Breast epithelium (tissue), 3 donors: ENCODE measurements around the gene CTR9.

Experiments
- POLR2AphosphoS5 ChIP-seq, 3 donors: sonication (generic); formaldehyde crosslinking; IDR thresholded peaks; one replicate each; pipeline ENCODE4 v1.6.1; 2017; ENCODE audit warnings: antibody characterized with exemption in 3 of 3
- TF ChIP-seq, protein P1 (sequence below), 3 donors: fragments of 450-650 bp; IDR thresholded peaks; one replicate each; pipeline ENCODE4 v1.5.1; 2016 to 2017; ENCODE audit warnings: antibody characterized with exemption in 3 of 3, mild to moderate bottlenecking in 3 of 3, moderate library complexity in 3 of 3

- TF ChIP-seq POLR2AphosphoS5 (IDR thresholded peaks at IDR 0.05), result no peak
- TF ChIP-seq, protein P1, sequence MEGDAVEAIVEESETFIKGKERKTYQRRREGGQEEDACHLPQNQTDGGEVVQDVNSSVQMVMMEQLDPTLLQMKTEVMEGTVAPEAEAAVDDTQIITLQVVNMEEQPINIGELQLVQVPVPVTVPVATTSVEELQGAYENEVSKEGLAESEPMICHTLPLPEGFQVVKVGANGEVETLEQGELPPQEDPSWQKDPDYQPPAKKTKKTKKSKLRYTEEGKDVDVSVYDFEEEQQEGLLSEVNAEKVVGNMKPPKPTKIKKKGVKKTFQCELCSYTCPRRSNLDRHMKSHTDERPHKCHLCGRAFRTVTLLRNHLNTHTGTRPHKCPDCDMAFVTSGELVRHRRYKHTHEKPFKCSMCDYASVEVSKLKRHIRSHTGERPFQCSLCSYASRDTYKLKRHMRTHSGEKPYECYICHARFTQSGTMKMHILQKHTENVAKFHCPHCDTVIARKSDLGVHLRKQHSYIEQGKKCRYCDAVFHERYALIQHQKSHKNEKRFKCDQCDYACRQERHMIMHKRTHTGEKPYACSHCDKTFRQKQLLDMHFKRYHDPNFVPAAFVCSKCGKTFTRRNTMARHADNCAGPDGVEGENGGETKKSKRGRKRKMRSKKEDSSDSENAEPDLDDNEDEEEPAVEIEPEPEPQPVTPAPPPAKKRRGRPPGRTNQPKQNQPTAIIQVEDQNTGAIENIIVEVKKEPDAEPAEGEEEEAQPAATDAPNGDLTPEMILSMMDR (IDR thresholded peaks at IDR 0.05), result no peak
Observed at GRCh38 chr11:10829139-10829538, 78.1 kb downstream of the CTR9 start.
